K562 (cell line): ENCODE measurements around the gene CD48. TPM values are rescaled to one million over a fixed set of nuclear protein-coding genes. Genes with fewer than 3 reads are reported as not detected.

ENCODE experiments used
- ATAC-seq: fragments of 200-7000 bp; cut with Tn5 transposase; 3 replicates; pipeline ENCODE4 v1.9.1; 2020; ENCODE audit warnings: moderate library complexity
- BruUV-seq: library from RNA; stranded (reverse); fragments of 400-500 nt; replicated peaks from 2 replicates; lab custom pipeline; 2021; lab: Mats Ljungman, UMichigan
- CTCF ChIA-PET: fragments of 300-600 bp; formaldehyde crosslinking; extraction: SDS; loops from one replicate; lab custom pipeline; 2021; ENCODE audit warnings: low intra/inter-chr PET ratio; lab: Yijun Ruan, JAX
- POLR2A ChIA-PET: fragments of 300-600, 350-650 bp; sonication (Branson Sonifier 250); formaldehyde crosslinking; extraction: SDS; loops from one replicate; lab custom pipeline; 2021; ENCODE audit warnings: antibody characterized with exemption, inconsistent platforms; lab: Yijun Ruan, JAX
- DNase-seq, 4 experiments: peaks; one replicate each; pipeline versions ENCODE4 v3.0.0 to v3.0.0-alpha.2; 2011 to 2018; ENCODE audit warnings: low spot score in 3 of 4, mixed read lengths in 3 of 4; ENCODE audit errors: extremely low read depth in 1 of 4
- FAIRE-seq: peaks from 2 replicates; lab custom pipeline; 2011; peaks lifted over from hg19 to GRCh38; lab: Jason Lieb, UNC
- H2AFZ ChIP-seq: 2 replicates; pipeline ENCODE4 v1.6.0; 2011; ENCODE audit warnings: low read depth, low read length, control low read depth, inconsistent platforms
- H3K27ac ChIP-seq: fragments of 200-600 bp; 3 replicates; pipeline ENCODE4 v1.8.0; 2011; ENCODE audit warnings: low read depth, mild to moderate bottlenecking, control low read depth, inconsistent platforms, low read length, moderate library complexity, mixed read lengths; ENCODE audit errors: extremely low read depth
- H3K27me3 ChIP-seq, 2 experiments: fragments of 300-600 bp in 1 of 2; 2 replicates in 1 of 2; 3 replicates in 1 of 2; pipeline versions ENCODE4 v1.6.0 to v1.8.0; 2011; ENCODE audit warnings: inconsistent platforms in 2 of 2, low read length in 2 of 2, mild to moderate bottlenecking in 1 of 2, mixed read lengths in 1 of 2, moderate library complexity in 1 of 2; ENCODE audit not compliant: control insufficient read depth in 2 of 2, insufficient read depth in 2 of 2
- H3K36me3 ChIP-seq: fragments of 300-600 bp; 3 replicates; pipeline ENCODE4 v1.8.0; 2011; ENCODE audit warnings: mild to moderate bottlenecking, low read length, inconsistent platforms; ENCODE audit not compliant: control insufficient read depth, insufficient read depth
- H3K4me1 ChIP-seq, 2 experiments: fragments of 200-600 bp in 1 of 2; replicated peaks in 1 of 2; 2 replicates in 1 of 2; 3 replicates in 1 of 2; pipeline versions ENCODE4 v1.5.1 to v1.8.0; 2011; ENCODE audit warnings: inconsistent platforms in 2 of 2, low read length in 2 of 2, mild to moderate bottlenecking in 1 of 2, mixed read lengths in 1 of 2, moderate library complexity in 1 of 2; ENCODE audit not compliant: control insufficient read depth in 2 of 2, insufficient read depth in 2 of 2
- H3K4me2 ChIP-seq: 2 replicates; pipeline ENCODE4 v1.6.1; 2011; ENCODE audit warnings: low read length, control low read depth, inconsistent platforms, mixed read lengths; ENCODE audit not compliant: insufficient read depth
- H3K4me3 ChIP-seq: fragments of 200-600 bp; sonication (generic), shearing (Covaris generic); 2 replicates; pipeline ENCODE4 v1.5.1; 2016; ENCODE audit warnings: control low read depth, inconsistent platforms
- H3K79me2 ChIP-seq: fragments of 200-600 bp; 3 replicates; pipeline ENCODE4 v1.8.0; 2011; ENCODE audit warnings: low read length, inconsistent platforms; ENCODE audit not compliant: control insufficient read depth, insufficient read depth
- H3K9ac ChIP-seq, 2 experiments: 2 replicates each; pipeline versions ENCODE4 v1.6.0 to v1.6.1; 2011; ENCODE audit warnings: low read depth in 2 of 2, low read length in 2 of 2, control low read depth in 1 of 2, inconsistent platforms in 1 of 2, mild to moderate bottlenecking in 1 of 2, mixed read lengths in 1 of 2; ENCODE audit not compliant: insufficient read depth in 1 of 2
- H3K9me1 ChIP-seq: one replicate; pipeline ENCODE4 v1.6.0; 2011; ENCODE audit warnings: inconsistent platforms, mild to moderate bottlenecking, low read length, moderate library complexity; ENCODE audit not compliant: control insufficient read depth, insufficient read depth
- H3K9me3 ChIP-seq: replicated peaks from 2 replicates; pipeline ENCODE4 v1.5.1; 2011; ENCODE audit warnings: low read depth, low read length, inconsistent platforms; ENCODE audit not compliant: control insufficient read depth, insufficient read depth
- H4K20me1 ChIP-seq: replicated peaks from 2 replicates; pipeline ENCODE4 v1.6.1; 2011; ENCODE audit warnings: low read length, inconsistent platforms, mixed read lengths; ENCODE audit not compliant: control insufficient read depth, insufficient read depth
- CCNT2 ChIP-seq: IDR thresholded peaks from 2 replicates; pipeline ENCODE4 v1.6.1; 2011; ENCODE audit warnings: borderline replicate concordance, low read depth, mild to moderate bottlenecking, moderate library complexity, mixed read lengths, low read length; ENCODE audit not compliant: insufficient read length; ENCODE audit errors: extremely low read depth
- HSF4 ChIP-seq: fragments of 250-450 bp; sonication (Bioruptor Pico); IDR thresholded peaks from 2 replicates; pipeline ENCODE4 v2.1.2; 2022; ENCODE audit warnings: mild to moderate bottlenecking, moderate library complexity, borderline replicate concordance
- IRF1 ChIP-seq: sonication (generic); formaldehyde crosslinking; IDR thresholded peaks from 2 replicates; pipeline ENCODE4 v1.8.0; 2022; ENCODE audit warnings: missing genetic modification reagents, mild to moderate bottlenecking, borderline replicate concordance
- MYBL2 ChIP-seq, 2 experiments: fragments of 450-650 bp in 1 of 2; sonication (generic) in 1 of 2; formaldehyde crosslinking in 1 of 2; IDR thresholded peaks; 2 replicates each; pipeline versions ENCODE4 v1.6.1 to v1.8.1; 2017 to 2022; ENCODE audit warnings: borderline replicate concordance in 1 of 2, inconsistent platforms in 1 of 2, low read depth in 1 of 2, mild to moderate bottlenecking in 1 of 2, missing genetic modification reagents in 1 of 2, moderate library complexity in 1 of 2
- PCBP1 ChIP-seq: fragments of 200-400 bp; formaldehyde crosslinking; IDR thresholded peaks from 2 replicates; pipeline ENCODE4 v1.6.1; 2018; ENCODE audit warnings: mild to moderate bottlenecking, low read depth, low read length; ENCODE audit not compliant: poor library complexity, severe bottlenecking
- PHTF2 ChIP-seq: fragments of 250-450 bp; sonication (Bioruptor Pico); IDR thresholded peaks from 2 replicates; pipeline ENCODE4 v1.5.0; 2021; ENCODE audit warnings: mild to moderate bottlenecking
- PML ChIP-seq: IDR thresholded peaks from 2 replicates; pipeline ENCODE4 v1.6.1; 2012; ENCODE audit warnings: low read length, inconsistent platforms
- PRDM10 ChIP-seq: fragments of 450-650 bp; IDR thresholded peaks from 2 replicates; pipeline ENCODE4 v1.6.1; 2018; ENCODE audit not compliant: partially characterized antibody
- THRAP3 ChIP-seq: fragments of 450-650 bp; IDR thresholded peaks from 2 replicates; pipeline ENCODE4 v1.6.1; 2016; ENCODE audit warnings: mild to moderate bottlenecking, inconsistent platforms, borderline replicate concordance
- ZNF197 ChIP-seq: fragments of 200-800 bp; sonication (Bioruptor generic); IDR thresholded peaks from 2 replicates; pipeline ENCODE4 v1.6.1; 2016; ENCODE audit warnings: low read depth, missing genetic modification characterization, missing compliant biosample characterization
- ZNF780A ChIP-seq: fragments of 250-450 bp; sonication (Bioruptor Pico); IDR thresholded peaks from 2 replicates; pipeline ENCODE4 v1.5.0; 2021; ENCODE audit warnings: mild to moderate bottlenecking
- ZNF830 ChIP-seq: fragments of 250-450 bp; sonication (Bioruptor Pico); IDR thresholded peaks from 2 replicates; pipeline ENCODE4 v1.5.0; 2021; ENCODE audit warnings: mild to moderate bottlenecking
- WGBS: fragments of 100-300 bp; shearing (Covaris generic); methylation state at CpG from one replicate; pipeline ENCODE4 v1.1.6; 2016; ENCODE audit warnings: low coverage, mixed read lengths; ENCODE audit not compliant: insufficient coverage; ENCODE audit errors: missing lambda C conversion rate; 5-methylcytosine and 5-hydroxymethylcytosine counted together
- in situ Hi-C: fragments of 300-500 bp; cut with MboI; formaldehyde crosslinking; loops from 4 replicates; pipeline ENCODE4 v1.15.0; 2018; ENCODE audit warnings: inconsistent platforms, mixed read lengths
- intact Hi-C: fragments of 100-400 bp; cut with micrococcal nuclease; formaldehyde crosslinking; loops from 2 replicates; pipeline ENCODE4 v1.14.2; 2022
- polyA plus RNA-seq, 8 experiments: library from polyadenylated mRNA; depleted of rRNA in 4 of 8; stranded (reverse) in 5 of 8; unstranded in 3 of 8; fragments of >200 nt; fragmentation: Nextera tagmentation in 2 of 8; fragmentation: Illumina TruSeq in 1 of 8; extraction: Ambion mirVana in 2 of 8; extraction: Trizol in 1 of 8; gene quantifications; 2 replicates each; pipeline versions ENCODE4 v1.2.1 to v1.2.3, GENCODE V29; 2011 to 2014; ENCODE audit warnings: inconsistent platforms in 1 of 8, missing spikeins in 1 of 8
- total RNA-seq, 7 experiments: library from RNA; depleted of rRNA in 6 of 7; stranded (reverse); fragments of >200 nt in 6 of 7; fragmentation: Illumina TruSeq in 2 of 7; extraction: Trizol in 2 of 7; gene quantifications; 2 replicates each; pipeline versions ENCODE4 v1.2.1 to v1.2.3, GENCODE V29; 2011 to 2021; ENCODE audit warnings: low replicate concordance in 1 of 7
- TF ChIP-seq, protein P1 (sequence below), 2 experiments: fragments of 200-800 bp in 1 of 2; sonication (Bioruptor generic) in 1 of 2; sonication (generic) in 1 of 2; formaldehyde crosslinking in 1 of 2; IDR thresholded peaks in 1 of 2; conservative IDR thresholded peaks in 1 of 2; 2 replicates each; pipeline versions ENCODE4 v1.5.0 to v1.6.1; 2016 to 2020; ENCODE audit warnings: missing compliant biosample characterization in 1 of 2, missing genetic modification characterization in 1 of 2, missing genetic modification reagents in 1 of 2

CD48 gene
- total and polyA plus RNA-seq, 9 of the 15 experiments (the other 6 are each of a cell fraction or from before 2014, with no cell fraction given), result 0.10 to 0.42 (median 0.29) TPM; not detected in 3

DNA sequence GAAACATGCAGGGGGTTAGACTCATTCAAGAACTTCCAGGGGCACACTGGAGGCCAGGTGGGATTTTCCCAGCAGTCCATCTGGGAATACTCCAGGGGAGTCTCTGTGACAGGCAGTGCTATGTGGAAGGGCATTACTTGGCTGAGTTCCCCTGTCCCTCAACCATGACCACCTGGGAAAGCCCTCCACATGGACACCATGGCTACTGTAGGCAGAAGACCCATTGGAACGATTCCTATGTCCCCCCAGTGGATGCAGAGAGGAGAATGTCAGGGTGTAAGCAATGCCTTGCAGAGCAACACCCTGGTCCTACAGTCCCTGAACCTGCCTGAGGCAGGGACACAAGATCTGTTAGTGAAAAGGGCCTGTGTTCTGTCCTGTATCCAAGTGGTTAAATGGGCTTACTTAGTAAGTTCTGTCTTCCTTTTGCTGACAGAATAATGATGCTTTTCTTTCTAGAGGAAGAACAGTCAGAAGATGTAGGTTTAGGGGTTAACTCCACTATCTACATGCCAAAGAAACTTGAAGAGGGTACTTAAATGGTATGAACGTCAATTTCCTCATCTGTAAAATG lies 78.2 kb downstream of the CD48 start:
- no peaks in the 10 kb centered on the region for H3K9me3 ChIP-seq
- POLR2A ChIA-PET, result no interaction called here

More for the DNA sequence above, 78.2 kb downstream of the CD48 start:
- Histone ChIP-seq H2AFZ (0 out of 2 replicates have a peak overlapping the region, but pooled peaks have one; percentile 49), H3K27ac (no peak overlapping the region), H3K4me3 (no peak overlapping the region), H3K36me3 (no peaks in the 10 kb centered on the region), H3K27me3 (no peaks in the 10 kb centered on the region), H3K9ac (no peak overlapping the region), H3K4me2 (no peak overlapping the region), H4K20me1 (no peaks in the 10 kb centered on the region), H3K9me1 (no peaks in the 10 kb centered on the region), H3K4me1 (peaks cover 5 to 22% of the 10 kb centered on the region in 2 experiments; a peak in 4 of 5 replicates), H3K79me2 (no peaks in the 10 kb centered on the region)
- no TSS peak for BruUV-seq
- WGBS, result 8% methylated on average over 2 of the region's 2 CpGs
- ATAC-seq, result no peak
- no peak for FAIRE-seq
- DNase-seq, result no peak
- intact Hi-C loops, result no loop called here
- in situ Hi-C loops, result no loop called here
- TF ChIP-seq, protein P1, sequence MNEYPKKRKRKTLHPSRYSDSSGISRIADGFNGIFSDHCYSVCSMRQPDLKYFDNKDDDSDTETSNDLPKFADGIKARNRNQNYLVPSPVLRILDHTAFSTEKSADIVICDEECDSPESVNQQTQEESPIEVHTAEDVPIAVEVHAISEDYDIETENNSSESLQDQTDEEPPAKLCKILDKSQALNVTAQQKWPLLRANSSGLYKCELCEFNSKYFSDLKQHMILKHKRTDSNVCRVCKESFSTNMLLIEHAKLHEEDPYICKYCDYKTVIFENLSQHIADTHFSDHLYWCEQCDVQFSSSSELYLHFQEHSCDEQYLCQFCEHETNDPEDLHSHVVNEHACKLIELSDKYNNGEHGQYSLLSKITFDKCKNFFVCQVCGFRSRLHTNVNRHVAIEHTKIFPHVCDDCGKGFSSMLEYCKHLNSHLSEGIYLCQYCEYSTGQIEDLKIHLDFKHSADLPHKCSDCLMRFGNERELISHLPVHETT (CRISPR knock-in tag; conservative IDR thresholded peaks at IDR 0.05 in 1 of 2, IDR thresholded peaks at IDR 0.05 in 1 of 2), result no peak
- TF ChIP-seq PML (no peak), THRAP3 (no peak), IRF1 (CRISPR knock-in tag) (no peak), PHTF2 (CRISPR knock-in tag) (no peak), ZNF830 (no peak), PRDM10 (no peak), ZNF780A (CRISPR knock-in tag) (no peak), MYBL2 (IDR thresholded peaks at IDR 0.05; ENCODE audit: low read depth) (no peak), MYBL2 (CRISPR knock-in tag; IDR thresholded peaks at IDR 0.05; ENCODE audit: borderline replicate concordance) (no peak), CCNT2 (no peak), PCBP1 (no peak), ZNF197 (no peak), HSF4 (no peak)
- CTCF ChIA-PET, result no interaction called here
